Ammon's horn (tissue), 1 donor: Measurements from ENCODE around the gene ZBTB20.
A peak's percentile ranks its signal among the peaks of the same experiment; 100 is the strongest.

Experiments
- DNase-seq: peaks from one replicate; pipeline ENCODE4 v3.0.0-alpha.2; 2016; ENCODE audit warnings: low spot score

The ZBTB20 gene

DNA sequence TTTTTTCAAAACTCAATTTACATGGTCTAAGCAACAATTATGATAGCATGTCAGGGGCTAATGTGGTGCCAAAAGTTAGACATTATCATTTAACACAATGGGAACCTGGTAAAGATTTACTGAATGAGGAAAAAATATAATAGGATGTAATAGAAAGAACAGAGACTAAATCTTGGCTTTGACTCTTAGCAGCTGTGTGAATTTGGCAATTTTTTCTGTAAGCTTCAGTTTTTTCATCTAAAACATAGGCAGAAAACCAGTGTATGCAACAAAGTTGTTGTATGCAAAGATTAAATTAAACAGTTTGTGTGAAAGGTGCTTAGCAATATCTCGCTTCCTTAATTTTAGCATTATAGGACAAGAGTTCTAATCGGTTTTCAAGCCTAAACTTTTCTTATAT, 57.6 kb downstream of the ZBTB20 start:
- no peak for DNase-seq

DNA sequence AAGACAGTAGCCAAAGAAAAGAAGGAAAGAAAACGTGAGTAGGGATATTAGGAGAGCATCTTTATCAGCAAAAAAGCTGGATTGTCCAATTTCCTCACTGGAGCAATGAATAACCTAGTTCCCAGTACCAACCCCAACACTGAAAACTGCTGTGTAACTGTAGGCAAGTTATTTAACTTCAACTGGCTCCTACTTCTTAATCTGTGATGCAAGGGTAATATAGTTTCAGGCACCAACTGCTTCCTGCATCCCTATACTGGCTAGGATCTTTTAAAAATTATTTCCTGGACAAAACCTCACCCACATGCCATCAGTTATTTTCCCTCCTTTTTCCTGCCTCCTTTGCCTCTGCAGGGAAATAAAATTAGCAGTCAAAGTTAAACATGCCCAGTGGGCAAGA, 59.6 kb downstream of the ZBTB20 start:
- DNase-seq = no peak

DNA sequence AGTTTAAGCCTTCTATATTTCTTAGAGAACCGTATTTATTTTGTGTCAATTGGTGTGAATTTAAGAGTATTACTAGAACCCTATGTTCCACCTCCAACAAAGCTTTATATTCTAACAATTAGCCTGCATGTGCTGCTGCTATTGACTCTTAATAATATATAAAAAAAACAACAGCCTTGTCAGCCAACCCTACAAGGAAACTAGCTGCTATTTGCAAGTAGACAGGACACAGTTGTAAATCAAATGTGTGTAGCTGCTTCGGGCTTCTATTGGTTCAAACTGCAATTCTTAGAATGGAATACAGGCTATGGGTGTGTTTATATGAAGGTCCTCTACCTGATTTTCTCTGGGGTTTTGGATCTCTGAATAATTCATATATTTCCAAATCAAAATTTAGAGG, 60.7 kb downstream of the ZBTB20 start:
- DNase-seq = no peak

DNA sequence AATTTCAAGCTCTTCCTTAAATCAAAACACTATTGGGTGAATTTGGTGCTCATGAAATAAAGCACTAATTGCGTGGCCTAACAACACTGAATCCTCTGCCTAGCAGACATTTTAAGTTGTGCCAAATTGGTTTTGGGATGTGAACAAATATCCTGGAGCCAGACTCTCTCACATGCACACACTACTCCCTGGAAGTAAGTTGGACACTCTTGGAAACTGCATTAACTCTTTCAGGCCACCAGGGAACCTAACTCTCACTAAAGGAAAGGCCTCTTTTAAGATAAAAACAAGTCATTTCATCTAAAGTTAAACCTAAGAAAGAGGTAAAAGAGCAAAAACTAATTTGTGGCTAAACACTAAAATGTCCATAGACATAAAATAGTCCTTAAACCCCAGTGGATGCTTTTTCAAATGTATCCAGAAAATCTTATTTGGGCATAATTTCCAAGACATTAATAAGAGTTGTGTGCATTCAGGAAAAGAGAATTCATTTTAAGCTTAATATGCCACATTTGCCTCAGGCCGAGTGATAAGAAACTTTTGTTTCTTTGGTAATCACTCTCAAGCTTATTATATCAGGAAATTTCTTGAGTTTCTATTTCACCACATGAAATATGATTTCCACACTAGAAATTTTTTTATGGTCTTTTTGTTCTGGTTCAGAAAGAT, 61.8 kb downstream of the ZBTB20 start:
- peak; percentile 66 for DNase-seq

DNA sequence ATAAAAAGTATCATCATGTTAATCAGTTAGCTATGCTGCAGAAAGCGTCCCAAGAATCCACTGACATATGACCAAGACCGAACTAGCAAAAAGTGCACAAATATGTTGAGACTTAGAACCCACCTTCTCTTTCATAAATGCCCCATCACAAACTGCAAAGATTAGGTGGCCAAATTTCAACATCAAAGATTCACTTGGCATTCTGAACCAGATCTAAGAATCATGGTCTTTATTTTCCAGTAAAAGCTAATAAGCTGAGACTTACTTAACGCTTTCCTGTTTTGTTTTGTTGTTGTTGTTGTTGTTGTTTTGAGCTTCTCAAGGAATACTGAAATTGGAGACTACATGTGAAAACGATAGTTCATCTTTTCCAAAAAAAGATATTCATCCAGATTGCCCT, 62.4 kb downstream of the ZBTB20 start:
- no peak for DNase-seq

DNA sequence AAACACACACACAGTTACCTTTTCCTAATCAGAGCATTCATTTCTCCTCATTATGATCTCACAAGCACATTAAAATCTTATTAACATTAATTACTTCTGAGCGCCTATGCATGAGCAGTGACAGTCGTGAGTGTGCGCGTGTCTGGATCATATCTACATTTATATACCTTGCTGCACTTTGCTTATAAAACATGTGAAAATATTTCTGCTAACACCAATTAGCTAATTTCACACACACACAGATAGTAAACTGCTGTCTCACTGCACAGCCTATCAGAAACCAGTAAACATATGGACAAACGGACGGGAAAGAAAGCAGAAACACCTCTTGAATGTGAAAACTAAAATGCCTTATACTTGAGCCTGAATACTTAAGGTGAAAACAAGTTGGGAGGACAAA, 64.8 kb downstream of the ZBTB20 start:
- DNase-seq = no peak

DNA sequence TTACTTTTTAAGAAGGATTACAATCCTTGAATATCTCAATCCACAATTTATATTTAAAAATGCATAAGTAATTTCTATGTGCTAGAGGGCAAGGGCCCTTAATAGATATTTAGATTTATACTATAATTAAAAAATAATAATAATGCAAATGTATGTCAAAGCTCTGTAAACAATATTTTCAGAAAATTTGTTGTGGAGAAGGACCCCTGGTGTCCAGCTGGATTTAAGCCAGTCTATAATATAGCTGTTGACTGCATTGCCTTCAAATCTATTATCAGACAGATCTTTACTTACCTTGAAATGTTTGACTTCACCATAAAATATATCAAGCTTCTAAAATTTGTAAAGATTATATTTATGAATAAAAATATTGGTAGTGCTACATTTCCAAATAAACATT, 65.6 kb downstream of the ZBTB20 start:
- no peak for DNase-seq

DNA sequence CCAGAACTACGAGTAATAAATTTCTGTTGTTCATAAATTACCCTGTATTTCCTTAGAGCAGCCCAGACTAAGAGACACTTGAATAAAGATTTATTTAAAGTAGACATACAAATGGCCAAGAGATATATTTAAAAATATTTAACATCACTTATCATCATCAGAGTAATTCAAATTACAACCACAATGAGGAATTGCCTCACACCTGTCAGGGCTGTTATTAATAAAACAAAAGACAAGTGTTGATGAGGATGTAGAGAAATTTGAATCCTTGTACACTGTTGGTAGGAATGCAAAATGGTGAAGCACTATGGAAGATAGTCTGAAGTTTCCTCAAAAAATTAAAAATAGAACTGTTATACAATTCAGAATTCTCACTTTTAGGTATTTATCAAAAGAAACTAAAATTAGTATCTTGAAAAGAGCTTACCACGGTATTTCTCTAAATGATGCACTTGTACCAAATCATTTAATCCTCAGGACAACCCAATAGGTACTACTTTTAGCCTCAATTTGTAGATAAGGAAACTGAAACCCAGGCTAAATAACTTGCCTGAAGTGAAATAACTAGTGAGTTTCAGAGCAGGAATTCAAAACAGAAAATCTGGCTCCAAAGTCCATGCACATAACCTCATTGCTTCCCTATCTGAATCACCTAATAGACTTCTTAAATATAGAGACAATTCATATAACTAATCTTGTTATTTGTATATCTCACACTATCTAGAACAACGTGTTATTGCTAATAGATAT, 69.4 kb downstream of the ZBTB20 start:
- no peak for DNase-seq

DNA sequence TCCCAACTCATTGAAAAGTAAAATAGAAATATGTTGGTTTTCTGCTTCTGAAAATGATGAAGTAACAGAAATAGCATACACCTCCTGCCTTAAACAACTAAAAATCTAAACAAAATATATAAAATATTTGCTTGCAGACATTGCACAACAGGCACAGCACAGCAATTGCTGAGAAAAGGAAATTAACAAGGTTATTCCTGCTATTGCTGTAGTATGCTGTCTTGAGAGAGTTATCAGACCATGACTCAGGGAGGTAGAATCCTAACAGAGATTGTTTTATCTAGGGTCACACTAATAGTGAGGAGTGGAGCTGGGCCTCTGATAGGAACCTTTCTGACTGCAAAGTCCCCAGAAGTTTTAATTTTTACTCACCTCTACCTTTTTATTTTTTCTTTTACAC, 72.6 kb downstream of the ZBTB20 start:
- DNase-seq = no peak

DNA sequence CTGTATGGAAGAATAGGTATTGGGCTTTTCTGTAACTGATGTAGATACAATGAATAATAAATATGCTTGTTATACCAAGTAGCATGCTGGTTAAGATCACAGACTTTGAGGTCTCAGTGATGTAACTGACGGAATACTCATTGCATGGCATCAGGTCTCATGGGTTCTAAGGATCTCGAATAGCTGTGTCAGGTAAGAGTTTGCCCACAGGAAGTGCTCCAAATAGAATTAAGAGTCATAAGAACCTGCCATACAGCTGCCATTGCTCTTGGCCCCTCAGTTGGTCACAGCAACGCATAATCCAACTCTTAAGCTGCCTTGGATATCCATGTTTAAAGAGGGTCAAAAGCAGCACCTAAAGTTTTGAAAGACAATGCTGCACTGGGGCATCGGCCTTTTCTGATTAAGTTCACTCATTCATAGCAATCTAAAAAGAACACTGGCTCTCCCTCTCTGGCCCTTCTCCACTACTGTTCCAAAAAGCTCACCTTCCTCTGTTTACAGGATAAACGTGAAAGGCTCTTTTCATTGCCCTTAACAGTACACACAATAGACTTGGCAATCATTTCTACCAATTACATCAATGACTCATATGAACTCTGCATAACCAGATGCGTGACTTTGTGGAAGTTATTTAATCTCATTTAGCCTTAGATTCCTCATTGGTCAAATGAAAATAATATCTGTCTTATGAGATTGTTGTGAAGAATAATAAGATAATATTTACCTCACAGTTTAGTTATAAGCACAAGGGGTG, 74.6 kb downstream of the ZBTB20 start:
- no peak for DNase-seq

DNA sequence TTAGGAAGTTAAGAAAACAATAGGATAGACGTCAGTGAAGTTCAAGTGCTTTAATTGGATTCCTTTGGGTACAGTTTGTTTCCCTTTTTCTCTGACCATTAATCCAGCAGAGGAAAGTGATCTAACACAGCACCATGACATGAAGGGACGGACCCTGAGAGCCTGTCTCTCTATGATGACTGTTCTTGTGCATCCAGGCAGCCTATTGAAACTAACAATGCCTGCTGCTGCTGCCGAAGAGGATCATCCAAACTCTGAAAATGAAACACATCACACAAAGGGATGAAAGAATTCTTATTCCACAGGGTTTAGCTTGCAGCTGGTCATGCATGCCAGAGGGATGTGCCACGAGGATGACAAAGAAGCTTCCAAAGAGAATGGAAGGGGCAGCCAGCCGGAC, 75.5 kb downstream of the ZBTB20 start:
- peak; percentile 87 for DNase-seq

DNA sequence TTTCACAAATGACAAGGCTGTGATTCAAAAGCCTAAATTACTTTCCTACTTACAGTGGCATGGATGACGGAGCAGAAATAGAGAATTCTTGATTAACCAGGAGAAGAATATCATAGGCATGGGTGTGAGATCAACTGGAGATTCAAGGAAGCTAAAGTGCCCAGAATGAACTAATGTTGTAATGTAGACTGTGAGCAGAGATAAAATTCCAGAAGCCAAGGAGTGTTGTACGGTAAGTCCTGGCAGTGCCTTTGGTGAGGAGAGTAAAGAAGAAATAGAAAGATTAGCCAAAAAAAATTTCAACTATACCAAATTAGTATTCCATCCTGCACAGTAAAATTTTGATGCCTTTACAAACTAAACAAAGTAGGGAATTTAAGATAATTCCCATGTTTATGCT, 75.9 kb downstream of the ZBTB20 start:
- DNase-seq = no peak

DNA sequence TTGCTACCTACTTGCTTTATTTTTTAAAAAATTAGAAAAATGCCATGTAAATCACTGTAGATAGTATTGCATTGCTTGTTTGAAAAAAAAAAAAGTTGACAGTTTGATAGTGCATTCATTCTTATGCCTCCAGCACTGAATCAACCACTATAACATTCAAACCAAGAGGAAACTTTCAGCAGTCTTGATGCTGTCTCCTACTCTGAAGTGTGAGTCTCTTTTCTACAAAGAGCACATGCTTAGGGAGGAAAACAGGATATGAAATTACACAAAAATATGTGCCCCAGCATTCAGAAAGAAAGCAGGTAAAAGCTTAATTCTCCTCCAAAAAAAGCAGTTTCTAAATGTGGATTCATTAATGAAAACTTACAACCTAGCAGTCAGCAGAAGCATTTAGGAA, 78.3 kb downstream of the ZBTB20 start:
- no peak for DNase-seq

DNA sequence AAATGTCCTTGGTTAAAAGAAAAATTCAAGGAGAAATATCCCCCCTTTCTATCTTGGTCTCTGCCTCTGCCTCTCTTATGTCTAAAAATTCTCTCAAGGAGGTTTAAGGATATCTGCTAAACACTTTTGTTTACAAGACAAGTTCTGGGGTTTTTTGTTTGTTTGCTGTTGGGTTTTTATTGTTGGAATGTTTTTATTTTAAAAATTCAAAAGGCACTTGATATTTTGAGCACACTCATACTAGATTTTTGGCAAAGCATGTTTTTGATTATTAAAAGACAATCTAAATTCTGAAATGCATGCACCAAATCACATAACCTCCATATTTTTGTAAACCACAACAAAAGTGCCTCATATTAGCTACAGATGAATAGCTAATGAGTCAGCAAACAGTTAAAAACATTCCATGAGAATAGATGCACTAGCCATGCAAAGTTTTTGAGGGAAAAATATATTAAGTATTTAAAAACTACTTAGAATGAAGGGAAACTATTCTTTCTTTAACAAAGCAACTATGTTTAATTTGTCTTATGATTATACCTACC, 84.6 kb downstream of the ZBTB20 start:
- DNase-seq = no peak

DNA sequence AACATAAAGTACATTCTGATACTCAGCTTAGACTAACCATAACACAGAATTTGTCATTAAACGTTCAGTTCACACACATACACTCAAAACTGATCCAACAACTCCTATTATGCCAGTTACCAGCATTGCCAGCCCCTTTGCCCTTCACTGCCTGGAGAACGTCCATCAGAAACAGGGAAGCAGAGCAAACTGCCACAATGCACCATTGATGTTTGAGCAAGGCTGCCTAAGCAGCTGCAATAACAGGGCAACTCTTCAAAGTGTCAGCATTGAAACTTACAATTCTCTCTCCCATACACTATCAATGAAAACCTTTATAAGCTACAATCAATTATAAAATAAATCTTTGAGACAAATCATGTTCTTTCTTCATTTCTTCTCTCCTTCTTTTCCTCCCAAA, 85.1 kb downstream of the ZBTB20 start:
- DNase-seq = peak; percentile 96

DNA sequence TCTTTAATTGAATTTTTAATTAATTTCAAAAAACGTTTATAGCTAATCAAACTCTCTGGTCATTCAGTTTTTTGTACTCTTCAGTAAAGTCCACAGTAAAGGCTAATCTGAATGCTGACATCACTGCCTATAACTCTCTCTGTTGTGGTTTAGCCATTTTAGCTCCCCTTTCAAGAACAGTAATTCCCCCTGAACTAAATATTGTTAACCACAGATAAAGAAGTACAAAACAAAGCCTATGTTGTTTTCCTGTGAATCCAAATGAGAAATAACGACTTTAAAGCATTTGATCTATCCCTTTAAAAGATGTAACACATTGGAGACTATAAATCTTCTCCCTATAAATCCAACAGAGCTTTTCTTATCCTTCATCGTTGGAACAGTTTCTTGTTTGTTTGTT, 94.2 kb downstream of the ZBTB20 start:
- DNase-seq = no peak

DNA sequence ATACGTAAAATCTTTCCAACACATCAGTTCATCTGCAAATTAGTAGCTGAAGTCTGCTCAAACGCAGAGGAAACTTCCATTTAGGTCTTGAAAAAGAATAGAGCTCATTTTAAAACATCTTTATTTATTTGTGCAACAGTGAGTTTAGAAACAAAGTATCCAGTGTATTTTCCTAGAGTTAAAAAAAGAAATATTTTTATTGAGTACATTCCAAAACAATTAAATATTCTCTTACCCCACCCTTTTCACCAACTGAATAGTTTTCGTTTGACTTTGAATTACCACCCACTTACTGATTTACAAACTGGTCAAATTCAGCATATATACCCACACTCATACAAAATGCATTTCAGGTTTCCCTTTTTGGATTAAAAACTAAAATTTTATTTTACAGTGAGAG, 104.7 kb downstream of the ZBTB20 start:
- DNase-seq = no peak

DNA sequence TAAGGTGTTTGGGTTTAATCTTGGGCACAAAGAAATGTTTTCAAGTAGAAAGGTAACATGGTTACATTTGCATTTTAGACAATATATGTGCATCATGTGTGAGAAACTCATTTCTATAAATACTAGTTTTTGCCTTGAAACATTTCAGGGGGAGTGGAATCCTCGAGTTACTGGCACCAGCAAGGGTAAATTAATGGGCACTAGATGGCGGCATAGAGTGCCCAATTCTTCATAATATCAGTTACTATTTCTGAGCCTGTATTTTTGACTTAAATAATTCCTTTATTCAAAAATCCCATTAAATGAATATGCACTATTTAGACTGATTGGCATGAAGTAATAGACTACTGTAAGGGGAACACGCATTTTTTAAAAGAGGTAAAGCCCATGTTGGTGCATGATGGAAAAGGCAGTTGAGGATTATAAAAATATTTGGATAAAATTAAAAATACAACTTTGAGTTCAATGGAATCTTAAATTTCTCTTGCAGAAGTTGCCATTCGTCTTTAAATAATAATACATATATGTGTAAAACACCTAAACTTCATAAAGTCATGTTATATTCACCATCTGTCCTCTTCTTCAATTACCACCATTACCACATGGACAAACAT, 106.3 kb downstream of the ZBTB20 start:
- DNase-seq = peak; percentile 36

DNA sequence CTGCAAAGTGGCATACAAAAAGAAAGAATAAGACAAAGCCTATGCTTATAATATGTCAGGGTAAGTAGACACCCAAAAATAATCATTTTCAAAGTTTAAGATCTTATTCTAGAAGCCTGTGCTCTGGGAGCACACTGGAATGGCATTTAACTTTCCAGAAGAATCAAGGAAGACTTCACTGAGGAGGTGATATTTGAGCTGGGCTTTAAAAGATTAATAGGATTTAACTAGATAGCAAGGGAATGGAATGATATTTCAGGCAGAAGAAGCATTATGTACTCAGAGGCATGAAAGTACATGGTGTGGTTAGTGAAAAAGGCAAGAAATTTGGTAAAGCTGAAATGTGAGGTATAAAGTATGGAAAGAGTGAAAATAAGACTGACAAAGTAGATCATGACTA, 106.8 kb downstream of the ZBTB20 start:
- no peak for DNase-seq

DNA sequence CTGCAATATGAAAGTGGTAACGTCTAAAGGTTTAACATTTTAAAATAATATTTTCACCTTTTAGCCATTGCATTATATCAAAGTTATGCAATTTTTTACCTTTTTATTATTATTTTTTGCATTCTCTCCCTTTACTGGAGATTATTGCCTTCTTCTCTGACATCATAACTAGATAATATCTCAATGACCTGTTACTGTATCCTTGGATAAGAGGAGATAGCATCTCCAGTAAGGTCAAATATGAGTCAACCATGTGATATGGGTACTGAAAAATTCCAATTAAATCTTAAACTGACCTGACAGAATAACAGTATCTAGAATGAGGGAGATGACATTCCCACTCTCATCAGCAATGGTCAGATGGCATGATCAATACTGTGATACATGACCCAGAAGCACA, 108.3 kb downstream of the ZBTB20 start:
- no peak for DNase-seq

DNA sequence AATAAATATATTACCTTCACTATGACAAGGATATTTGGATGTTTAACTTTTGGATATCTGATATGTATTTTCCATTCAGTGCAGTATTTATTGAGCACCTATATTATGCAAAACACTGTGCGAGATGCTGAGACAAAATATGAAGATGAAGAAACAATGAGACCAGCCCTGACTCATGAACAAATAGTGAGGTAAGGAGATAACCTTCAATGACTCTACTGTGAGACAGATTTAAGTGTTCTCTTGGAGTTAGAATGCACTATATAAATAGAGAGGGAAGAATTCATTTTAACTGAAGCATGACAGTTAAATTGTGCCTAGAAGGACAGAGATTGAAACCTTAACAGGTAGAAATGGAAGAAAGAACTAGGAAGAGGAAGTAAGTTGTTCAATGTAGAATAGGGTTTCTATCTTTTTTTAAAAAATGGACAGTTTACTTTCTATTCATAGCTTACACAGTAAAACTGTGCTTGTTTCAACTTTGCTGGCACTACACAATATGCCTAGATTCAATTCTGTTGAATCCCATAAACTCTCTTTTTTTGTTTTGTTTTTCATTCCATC, 124.2 kb downstream of the ZBTB20 start:
- DNase-seq = no peak

DNA sequence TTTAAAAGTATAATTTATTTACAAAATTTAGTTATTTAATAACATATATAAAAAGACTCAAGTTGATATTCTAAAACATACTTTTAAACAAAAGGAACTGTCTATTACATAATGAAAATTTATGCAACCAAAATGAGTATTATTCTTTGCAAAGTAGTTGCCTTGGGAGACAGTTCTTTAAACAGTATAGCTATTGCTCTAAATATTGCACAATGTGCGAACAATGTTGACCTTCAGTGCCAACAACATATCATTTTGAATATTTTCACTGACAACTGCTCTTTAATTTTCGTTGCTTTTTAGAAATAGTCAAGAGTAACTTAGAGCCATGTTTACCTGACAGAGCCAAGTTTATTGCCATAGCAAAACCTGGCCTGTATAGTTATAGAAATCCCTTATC, 124.9 kb downstream of the ZBTB20 start:
- DNase-seq = no peak
